GM15510 (cell line): Measurements from ENCODE around the gene TMEM121B.

ENCODE experiments used
- POLR2A ChIP-seq: IDR thresholded peaks from 3 replicates; pipeline ENCODE4 v1.6.1; 2011; ENCODE audit warnings: borderline replicate concordance; ENCODE audit not compliant: insufficient read length; ENCODE audit errors: extremely low read depth

TMEM121B gene

GRCh38 chr22:17096071-17096470, 25.1 kb downstream of the TMEM121B start:
- TF ChIP-seq POLR2A: no peak

- TF ChIP-seq POLR2A: no peak
Observed at GRCh38 chr22:17095538-17095937, 25.6 kb downstream of the TMEM121B start.

GRCh38 chr22:17093081-17093480, 28.1 kb downstream of the TMEM121B start:
- no peak for TF ChIP-seq POLR2A

- TF ChIP-seq POLR2A: no peak
Observed at GRCh38 chr22:17091851-17092250, 29.3 kb downstream of the TMEM121B start.

GRCh38 chr22:17090550-17090949, 30.6 kb downstream of the TMEM121B start:
- TF ChIP-seq POLR2A: no peak

- no peak for TF ChIP-seq POLR2A
Observed at GRCh38 chr22:17087498-17088131, 33.5 kb downstream of the TMEM121B start.

GRCh38 chr22:17086788-17087497, 34.2 kb downstream of the TMEM121B start:
- TF ChIP-seq POLR2A: no peak

- no peak for TF ChIP-seq POLR2A
Observed at GRCh38 chr22:17086296-17086695, 34.9 kb downstream of the TMEM121B start.

GRCh38 chr22:17085277-17086181, 35.6 kb downstream of the TMEM121B start:
- no peak for TF ChIP-seq POLR2A

- TF ChIP-seq POLR2A: peak; percentile 75
Observed at GRCh38 chr22:17084554-17085276, 36.4 kb downstream of the TMEM121B start, which contains the start of gene IL17RA. IL17RA (plus strand) TSS chr22:17085000; CDS start chr22:17085092, 92 bp downstream.

GRCh38 chr22:17083811-17084441, 37.2 kb downstream of the TMEM121B start:
- no peak for TF ChIP-seq POLR2A

GRCh38 chr22:17083255-17083654, 37.9 kb downstream of the TMEM121B start:
- no peak for TF ChIP-seq POLR2A

- no peak for TF ChIP-seq POLR2A
Observed at GRCh38 chr22:17079572-17079971, 41.6 kb downstream of the TMEM121B start.

GRCh38 chr22:17077255-17077654, 43.9 kb downstream of the TMEM121B start:
- no peak for TF ChIP-seq POLR2A

GRCh38 chr22:17074648-17075002, 46.5 kb downstream of the TMEM121B start:
- no peak for TF ChIP-seq POLR2A

GRCh38 chr22:17072877-17073276, 48.3 kb downstream of the TMEM121B start:
- no peak for TF ChIP-seq POLR2A
